GM18867 (cell line): ENCODE data around the gene FBH1.
A peak's percentile ranks its signal among the peaks of the same experiment; 100 is the strongest.
"Not testable (repeated sequence)": the region's sequence is repeated elsewhere in the genome, so short reads cannot be mapped to it uniquely, and the experiment has no call there.

Experiments used
- ATAC-seq: cut with Tn5 transposase; IDR thresholded peaks from one replicate; pipeline ENCODE4 v1.9.1; 2021; ENCODE audit warnings: mild to moderate bottlenecking, moderate library complexity; ENCODE audit not compliant: unreplicated experiment

The FBH1 gene

GRCh38 chr10:5873515-5873995 is 16.5 kb upstream of the FBH1 start:
- peak; percentile 71 for ATAC-seq

- no peak for ATAC-seq
These were observed 13.8 kb upstream of the FBH1 start for GRCh38 chr10:5876181-5876768.

- ATAC-seq: not testable (repeated sequence)
These were observed 13.0 kb upstream of the FBH1 start for GRCh38 chr10:5877041-5877440.

- no peak for ATAC-seq
These were observed 7.1 kb upstream of the FBH1 start for GRCh38 chr10:5882961-5883360.

GRCh38 chr10:5885619-5886018 is 4.4 kb upstream of the FBH1 start:
- ATAC-seq: no peak

- ATAC-seq: no peak
These were observed 3.0 kb upstream of the FBH1 start for GRCh38 chr10:5887029-5887428.

GRCh38 chr10:5887641-5888040 is 2.4 kb upstream of the FBH1 start:
- ATAC-seq: no peak

- ATAC-seq: no peak
These were observed 1.7 kb upstream of the FBH1 start for GRCh38 chr10:5888351-5888750.

- ATAC-seq: peak; percentile 26
These were observed 1.0 kb upstream of the FBH1 start for GRCh38 chr10:5888843-5889623.

GRCh38 chr10:5890452-5890915 is 441 bp downstream of the FBH1 start:
- ATAC-seq: peak; percentile 5

GRCh38 chr10:5891009-5891408 is 966 bp downstream of the FBH1 start:
- no peak for ATAC-seq

- ATAC-seq: no peak
These were observed 2.0 kb downstream of the FBH1 start for GRCh38 chr10:5892007-5892406.

- no peak for ATAC-seq
These were observed 3.3 kb downstream of the FBH1 start for GRCh38 chr10:5893321-5893720.

GRCh38 chr10:5894403-5894802 is 4.4 kb downstream of the FBH1 start:
- ATAC-seq: no peak

GRCh38 chr10:5894873-5895272 is 4.8 kb downstream of the FBH1 start:
- ATAC-seq: no peak

- no peak for ATAC-seq
These were observed 5.3 kb downstream of the FBH1 start for GRCh38 chr10:5895365-5895764.

GRCh38 chr10:5895804-5896203 is 5.8 kb downstream of the FBH1 start:
- peak; percentile 68 for ATAC-seq

- ATAC-seq: peak; percentile 20
These were observed 6.4 kb downstream of the FBH1 start for GRCh38 chr10:5896208-5897052.

GRCh38 chr10:5897053-5897340 is 7.0 kb downstream of the FBH1 start:
- no peak for ATAC-seq

- ATAC-seq: no peak
These were observed 7.5 kb downstream of the FBH1 start for GRCh38 chr10:5897504-5897903.

GRCh38 chr10:5898163-5898562 is 8.1 kb downstream of the FBH1 start:
- no peak for ATAC-seq

GRCh38 chr10:5900247-5900646 is 10.2 kb downstream of the FBH1 start:
- ATAC-seq: no peak
